HepG2 (cell line): Measurements from ENCODE around the gene ANKRD13D. TPM values are rescaled to one million over a fixed set of nuclear protein-coding genes. Genes with fewer than 3 reads are reported as not detected.
A peak's percentile ranks its signal among the peaks of the same experiment; 100 is the strongest.

Experiments
- AKAP8 ChIP-seq: sonication (generic); formaldehyde crosslinking; IDR thresholded peaks from 2 replicates; pipeline ENCODE4 v1.5.1; 2020; ENCODE audit warnings: mild to moderate bottlenecking, missing genetic modification reagents
- ATF7-NPFF ChIP-seq: sonication (generic); formaldehyde crosslinking; IDR thresholded peaks from 2 replicates; pipeline ENCODE4 v1.8.1; 2023; ENCODE audit warnings: mild to moderate bottlenecking, low read depth, missing genetic modification reagents, moderate library complexity
- BRD4 ChIP-seq: sonication (generic); formaldehyde crosslinking; IDR thresholded peaks from 2 replicates; pipeline ENCODE4 v1.4.0; 2020; ENCODE audit warnings: missing genetic modification reagents
- CBX2 ChIP-seq, 2 experiments: fragments of 200-600 bp in 1 of 2; sonication (generic); formaldehyde crosslinking in 1 of 2; IDR thresholded peaks; 2 replicates each; pipeline versions ENCODE4 v1.7.0 to v1.8.1; 2018 to 2022; ENCODE audit warnings: low read depth in 2 of 2, low read length in 1 of 2, mild to moderate bottlenecking in 1 of 2, missing genetic modification reagents in 1 of 2
- FOXC1 ChIP-seq: sonication (generic); formaldehyde crosslinking; IDR thresholded peaks from 2 replicates; pipeline ENCODE4 v1.8.0; 2022; ENCODE audit warnings: mild to moderate bottlenecking, missing genetic modification reagents, borderline replicate concordance
- GFI1 ChIP-seq: sonication (generic); formaldehyde crosslinking; IDR thresholded peaks from 2 replicates; pipeline ENCODE4 v1.5.0; 2020; ENCODE audit warnings: missing genetic modification reagents, mild to moderate bottlenecking, borderline replicate concordance
- GLMP ChIP-seq: sonication (generic); formaldehyde crosslinking; IDR thresholded peaks from 2 replicates; pipeline ENCODE4 v1.9.0; 2021; ENCODE audit warnings: missing genetic modification reagents, mild to moderate bottlenecking, borderline replicate concordance
- HOXA5 ChIP-seq: sonication (generic); formaldehyde crosslinking; IDR thresholded peaks from 2 replicates; pipeline ENCODE4 v1.4.0; 2020; ENCODE audit warnings: missing genetic modification reagents
- NCOA5 ChIP-seq: sonication (generic); formaldehyde crosslinking; IDR thresholded peaks from 2 replicates; pipeline ENCODE4 v1.4.0; 2020; ENCODE audit warnings: missing genetic modification reagents
- NR2C2 ChIP-seq: sonication (generic); formaldehyde crosslinking; IDR thresholded peaks from 2 replicates; pipeline ENCODE4 v1.4.0; 2020; ENCODE audit warnings: missing genetic modification reagents, mild to moderate bottlenecking, moderate library complexity, borderline replicate concordance
- NR2F1 ChIP-seq, 2 experiments: fragments of 450-650 bp in 1 of 2; formaldehyde crosslinking in 1 of 2; IDR thresholded peaks; 2 replicates each; pipeline versions ENCODE4 v1.5.0 to v1.6.1; 2016 to 2020; ENCODE audit warnings: mild to moderate bottlenecking in 1 of 2, missing compliant biosample characterization in 1 of 2, missing genetic modification reagents in 1 of 2, moderate library complexity in 1 of 2
- PHF8 ChIP-seq: sonication (generic); formaldehyde crosslinking; IDR thresholded peaks from 2 replicates; pipeline ENCODE4 v1.5.0; 2020; ENCODE audit warnings: missing genetic modification reagents
- SALL1 ChIP-seq: sonication (generic); formaldehyde crosslinking; IDR thresholded peaks from 2 replicates; pipeline ENCODE4 v1.8.0; 2022; ENCODE audit warnings: mild to moderate bottlenecking, missing genetic modification reagents
- SRSF1 ChIP-seq: fragments of 200-400 bp; formaldehyde crosslinking; optimal IDR thresholded peaks from 2 replicates; pipeline ENCODE3; 2017; ENCODE audit warnings: mild to moderate bottlenecking, low read depth, low read length, moderate library complexity
- TAF15 ChIP-seq: fragments of 200-400 bp; formaldehyde crosslinking; IDR thresholded peaks from one replicate; pipeline ENCODE4 v1.6.1; 2018; ENCODE audit warnings: mild to moderate bottlenecking, low read depth, low read length; ENCODE audit not compliant: poor library complexity, severe bottlenecking
- ZFX ChIP-seq: sonication (generic); formaldehyde crosslinking; IDR thresholded peaks from 2 replicates; pipeline ENCODE4 v1.4.0; 2020; ENCODE audit warnings: mild to moderate bottlenecking, low read depth, missing genetic modification reagents, moderate library complexity
- ZNF121 ChIP-seq: sonication (generic); formaldehyde crosslinking; IDR thresholded peaks from 2 replicates; pipeline ENCODE4 v1.5.0; 2020; ENCODE audit warnings: mild to moderate bottlenecking, missing genetic modification reagents
- ZNF225 ChIP-seq: sonication (generic); formaldehyde crosslinking; IDR thresholded peaks from 2 replicates; pipeline ENCODE4 v1.4.0; 2020; ENCODE audit warnings: mild to moderate bottlenecking, missing genetic modification reagents
- ZNF564 ChIP-seq: sonication (generic); formaldehyde crosslinking; IDR thresholded peaks from 2 replicates; pipeline ENCODE4 v1.8.1; 2023; ENCODE audit warnings: mild to moderate bottlenecking, missing genetic modification reagents
- ZNF879 ChIP-seq: sonication (generic); formaldehyde crosslinking; IDR thresholded peaks from 2 replicates; pipeline ENCODE4 v1.8.1; 2023; ENCODE audit warnings: missing genetic modification reagents
- polyA plus RNA-seq, 8 experiments: library from polyadenylated mRNA; depleted of rRNA in 3 of 8; stranded (reverse) in 7 of 8; unstranded in 1 of 8; fragments of >200 nt; fragmentation: Illumina TruSeq in 4 of 8; extraction: Trizol in 4 of 8; gene quantifications; 2 replicates each; pipeline versions ENCODE4 v1.2.1 to v1.2.3, GENCODE V29; 2011 to 2016; ENCODE audit warnings: low read depth in 4 of 8, missing spikeins in 1 of 8, mixed read lengths in 1 of 8; ENCODE audit not compliant: insufficient read depth in 1 of 8
- total RNA-seq, 5 experiments: library from RNA; depleted of rRNA; stranded (reverse); fragments of >200 nt; fragmentation: Illumina TruSeq; extraction: Trizol; gene quantifications; 2 replicates each; pipeline ENCODE4 v1.2.3, GENCODE V29; 2016; ENCODE audit warnings: low read depth in 1 of 5
- TF ChIP-seq, protein P1 (sequence below): sonication (generic); formaldehyde crosslinking; IDR thresholded peaks from 2 replicates; pipeline ENCODE4 v1.4.0; 2020; ENCODE audit warnings: mild to moderate bottlenecking, missing genetic modification reagents
- TF ChIP-seq, protein P2 (sequence below): sonication (generic); formaldehyde crosslinking; IDR thresholded peaks from 2 replicates; pipeline ENCODE4 v1.9.0; 2022; ENCODE audit warnings: missing genetic modification reagents, mild to moderate bottlenecking, borderline replicate concordance

ANKRD13D gene
- total and polyA plus RNA-seq, 2 of the 13 experiments (the other 11 are each of a cell fraction or from before 2014, with no cell fraction given) = 18.6 to 27.3 TPM

- TF ChIP-seq ZNF225 (CRISPR knock-in tag) = peak; percentile 4; the same call in 1 of the 2 replicates
- TF ChIP-seq ZNF121 (CRISPR knock-in tag) = peak; percentile 79
- no peak for TF ChIP-seq BRD4 (CRISPR knock-in tag)
- 0 out of 2 replicates have a peak, but pooled peaks have one; percentile 9 for TF ChIP-seq NR2C2 (CRISPR knock-in tag)
- TF ChIP-seq PHF8 (CRISPR knock-in tag) = peak; percentile 63; the same call in 1 of the 2 replicates
- 0 out of 2 replicates have a peak, but pooled peaks have one; percentile 32 for TF ChIP-seq HOXA5
- TF ChIP-seq NR2F1 (CRISPR knock-in tag; IDR thresholded peaks at IDR 0.05) = no peak
- peak; percentile 43; the same call in 1 of the 2 replicates for TF ChIP-seq GFI1 (CRISPR knock-in tag)
- TF ChIP-seq AKAP8 = 0 out of 2 replicates have a peak, but pooled peaks have one; percentile 40
- no peak; the same call in 1 of the 2 replicates for TF ChIP-seq ATF7-NPFF (CRISPR knock-in tag)
- TF ChIP-seq, protein P1, sequence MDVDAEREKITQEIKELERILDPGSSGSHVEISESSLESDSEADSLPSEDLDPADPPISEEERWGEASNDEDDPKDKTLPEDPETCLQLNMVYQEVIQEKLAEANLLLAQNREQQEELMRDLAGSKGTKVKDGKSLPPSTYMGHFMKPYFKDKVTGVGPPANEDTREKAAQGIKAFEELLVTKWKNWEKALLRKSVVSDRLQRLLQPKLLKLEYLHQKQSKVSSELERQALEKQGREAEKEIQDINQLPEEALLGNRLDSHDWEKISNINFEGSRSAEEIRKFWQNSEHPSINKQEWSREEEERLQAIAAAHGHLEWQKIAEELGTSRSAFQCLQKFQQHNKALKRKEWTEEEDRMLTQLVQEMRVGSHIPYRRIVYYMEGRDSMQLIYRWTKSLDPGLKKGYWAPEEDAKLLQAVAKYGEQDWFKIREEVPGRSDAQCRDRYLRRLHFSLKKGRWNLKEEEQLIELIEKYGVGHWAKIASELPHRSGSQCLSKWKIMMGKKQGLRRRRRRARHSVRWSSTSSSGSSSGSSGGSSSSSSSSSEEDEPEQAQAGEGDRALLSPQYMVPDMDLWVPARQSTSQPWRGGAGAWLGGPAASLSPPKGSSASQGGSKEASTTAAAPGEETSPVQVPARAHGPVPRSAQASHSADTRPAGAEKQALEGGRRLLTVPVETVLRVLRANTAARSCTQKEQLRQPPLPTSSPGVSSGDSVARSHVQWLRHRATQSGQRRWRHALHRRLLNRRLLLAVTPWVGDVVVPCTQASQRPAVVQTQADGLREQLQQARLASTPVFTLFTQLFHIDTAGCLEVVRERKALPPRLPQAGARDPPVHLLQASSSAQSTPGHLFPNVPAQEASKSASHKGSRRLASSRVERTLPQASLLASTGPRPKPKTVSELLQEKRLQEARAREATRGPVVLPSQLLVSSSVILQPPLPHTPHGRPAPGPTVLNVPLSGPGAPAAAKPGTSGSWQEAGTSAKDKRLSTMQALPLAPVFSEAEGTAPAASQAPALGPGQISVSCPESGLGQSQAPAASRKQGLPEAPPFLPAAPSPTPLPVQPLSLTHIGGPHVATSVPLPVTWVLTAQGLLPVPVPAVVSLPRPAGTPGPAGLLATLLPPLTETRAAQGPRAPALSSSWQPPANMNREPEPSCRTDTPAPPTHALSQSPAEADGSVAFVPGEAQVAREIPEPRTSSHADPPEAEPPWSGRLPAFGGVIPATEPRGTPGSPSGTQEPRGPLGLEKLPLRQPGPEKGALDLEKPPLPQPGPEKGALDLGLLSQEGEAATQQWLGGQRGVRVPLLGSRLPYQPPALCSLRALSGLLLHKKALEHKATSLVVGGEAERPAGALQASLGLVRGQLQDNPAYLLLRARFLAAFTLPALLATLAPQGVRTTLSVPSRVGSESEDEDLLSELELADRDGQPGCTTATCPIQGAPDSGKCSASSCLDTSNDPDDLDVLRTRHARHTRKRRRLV (CRISPR knock-in tag) = no peak
- TF ChIP-seq CBX2 (IDR thresholded peaks at IDR 0.05; ENCODE audit: low read depth, low read length) = no peak
- TF ChIP-seq CBX2 (CRISPR knock-in tag; IDR thresholded peaks at IDR 0.05; ENCODE audit: low read depth) = no peak
- TF ChIP-seq, protein P2, sequence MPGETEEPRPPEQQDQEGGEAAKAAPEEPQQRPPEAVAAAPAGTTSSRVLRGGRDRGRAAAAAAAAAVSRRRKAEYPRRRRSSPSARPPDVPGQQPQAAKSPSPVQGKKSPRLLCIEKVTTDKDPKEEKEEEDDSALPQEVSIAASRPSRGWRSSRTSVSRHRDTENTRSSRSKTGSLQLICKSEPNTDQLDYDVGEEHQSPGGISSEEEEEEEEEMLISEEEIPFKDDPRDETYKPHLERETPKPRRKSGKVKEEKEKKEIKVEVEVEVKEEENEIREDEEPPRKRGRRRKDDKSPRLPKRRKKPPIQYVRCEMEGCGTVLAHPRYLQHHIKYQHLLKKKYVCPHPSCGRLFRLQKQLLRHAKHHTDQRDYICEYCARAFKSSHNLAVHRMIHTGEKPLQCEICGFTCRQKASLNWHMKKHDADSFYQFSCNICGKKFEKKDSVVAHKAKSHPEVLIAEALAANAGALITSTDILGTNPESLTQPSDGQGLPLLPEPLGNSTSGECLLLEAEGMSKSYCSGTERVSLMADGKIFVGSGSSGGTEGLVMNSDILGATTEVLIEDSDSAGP (CRISPR knock-in tag) = peak; percentile 67; the same call in 1 of the 2 replicates
- TF ChIP-seq TAF15 = no peak
- TF ChIP-seq FOXC1 (CRISPR knock-in tag) = no peak; the same call in 1 of the 2 replicates
- no peak for TF ChIP-seq GLMP (CRISPR knock-in tag)
- TF ChIP-seq SALL1 (CRISPR knock-in tag) = no peak
- peak; percentile 65 for TF ChIP-seq ZFX (CRISPR knock-in tag)
- no peak for TF ChIP-seq ZNF564 (CRISPR knock-in tag)
- no peak for TF ChIP-seq SRSF1
- no peak for TF ChIP-seq NCOA5
- TF ChIP-seq ZNF879 (CRISPR knock-in tag) = no peak
Measured at GRCh38 chr11:67317888-67318555, 28.9 kb downstream of the ANKRD13D start (continued).
